AG09319 (cell line): Measurements from ENCODE around the gene DMRTC1.
"Not testable (repeated sequence)": the region's sequence is repeated elsewhere in the genome, so short reads cannot be mapped to it uniquely, and the experiment has no call there.

Source experiments
- DNase-seq: peaks from one replicate; pipeline ENCODE4 v3.0.0-alpha.2; 2010; ENCODE audit warnings: low read depth; ENCODE audit errors: extremely low read depth

DMRTC1 gene

GRCh38 chrX:72943819-72944169, at the start of gene DMRTC1:
Gene DMRTC1, minus strand, starts transcription at chrX:72943837. Its CDS starts 68,143 bp downstream, at chrX:72875694.
- not testable (repeated sequence) for DNase-seq

- not testable (repeated sequence) for DNase-seq
Measured at GRCh38 chrX:72980894-72981469, 37.3 kb upstream of the DMRTC1 start.

- DNase-seq = not testable (repeated sequence)
Measured at GRCh38 chrX:72974885-72975284, 31.2 kb upstream of the DMRTC1 start.

GRCh38 chrX:72971859-72972258, 28.2 kb upstream of the DMRTC1 start:
- not testable (repeated sequence) for DNase-seq

GRCh38 chrX:72959971-72960370, 16.3 kb upstream of the DMRTC1 start:
- not testable (repeated sequence) for DNase-seq

GRCh38 chrX:72943035-72943818, 410 bp downstream of the DMRTC1 start:
- DNase-seq = not testable (repeated sequence)

- not testable (repeated sequence) for DNase-seq
Measured at GRCh38 chrX:72942272-72942671, 1.4 kb downstream of the DMRTC1 start.

GRCh38 chrX:72937906-72938305, 5.7 kb downstream of the DMRTC1 start, which contains the start of gene FAM236A:
Gene FAM236A, plus strand, starts transcription at chrX:72938206. Its CDS starts 57 bp downstream, at chrX:72938263.
- DNase-seq = not testable (repeated sequence)

GRCh38 chrX:72936882-72937455, 6.7 kb downstream of the DMRTC1 start:
- DNase-seq = not testable (repeated sequence)

- not testable (repeated sequence) for DNase-seq
Measured at GRCh38 chrX:72936455-72936854, 7.2 kb downstream of the DMRTC1 start.

- not testable (repeated sequence) for DNase-seq
Measured at GRCh38 chrX:72932283-72932682, 11.4 kb downstream of the DMRTC1 start.

GRCh38 chrX:72916096-72916495, 27.5 kb downstream of the DMRTC1 start:
- DNase-seq = not testable (repeated sequence)

- DNase-seq = not testable (repeated sequence)
Measured at GRCh38 chrX:72912315-72912714, 31.3 kb downstream of the DMRTC1 start, which contains the start of gene FAM236C. Gene FAM236C, plus strand, starts transcription at chrX:72912615. Its CDS starts 100 bp downstream, at chrX:72912715.

- DNase-seq = not testable (repeated sequence)
Measured at GRCh38 chrX:72889740-72890139, 53.9 kb downstream of the DMRTC1 start.

GRCh38 chrX:72882898-72883297, 60.7 kb downstream of the DMRTC1 start:
- DNase-seq = not testable (repeated sequence)

GRCh38 chrX:72837532-72837931, 106.1 kb downstream of the DMRTC1 start:
- not testable (repeated sequence) for DNase-seq

GRCh38 chrX:72830701-72831100, 112.9 kb downstream of the DMRTC1 start:
- not testable (repeated sequence) for DNase-seq
